ENCODE data around the gene CEP295NL.
"Not testable (repeated sequence)": the region's sequence is repeated elsewhere in the genome, so short reads cannot be mapped to it uniquely, and the experiment has no call there.

CEP295NL gene

DNA sequence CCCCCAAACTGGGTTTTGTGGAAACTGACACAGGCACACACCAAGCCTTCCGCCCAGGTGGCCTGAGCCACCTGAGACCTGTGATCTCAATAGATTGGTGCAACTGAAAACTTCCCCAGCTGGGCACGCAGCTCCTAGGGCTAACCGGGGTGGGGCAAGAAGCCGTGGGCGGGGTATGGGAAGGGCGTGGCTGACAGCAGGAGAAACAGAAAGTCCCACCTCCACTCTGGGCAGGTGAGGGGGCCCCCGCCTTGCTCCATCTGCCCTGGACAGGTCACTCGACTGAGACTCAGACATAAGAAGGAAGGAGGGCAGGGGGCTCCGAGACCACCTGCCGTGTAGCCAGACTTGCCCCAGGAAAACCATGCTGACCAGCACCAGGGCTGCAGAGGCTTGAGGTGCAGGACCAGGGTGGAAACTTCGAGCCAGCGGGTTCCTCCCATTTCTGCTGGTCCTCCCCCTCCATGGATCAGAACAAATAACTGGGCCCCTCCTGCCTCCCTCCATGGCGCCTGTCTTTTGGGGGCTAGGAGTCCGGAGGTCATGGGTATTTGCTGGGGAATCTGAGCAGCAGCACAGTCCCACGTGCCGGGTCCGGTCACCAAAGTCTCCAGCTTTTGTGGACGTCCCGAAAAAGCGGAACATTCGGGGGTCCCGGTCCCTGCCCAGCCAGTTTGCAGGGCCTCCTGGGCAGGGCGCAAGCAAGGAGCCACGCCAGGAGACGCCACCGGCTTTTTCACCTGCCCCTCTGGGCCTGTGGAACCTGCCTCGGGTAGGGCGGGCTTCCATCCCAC lies 20.9 kb upstream of the CEP295NL start:
- peaks cover 2% of the 10 kb centered on the region for H3K36me3 Mint-ChIP-seq (ENCODE audit: insufficient read depth)
- ATAC-seq (replicated peaks; ENCODE audit: extremely low read depth, poor library complexity, severe bottlenecking) = peak; percentile 53
- peak overlapping the region; percentile 71 for H3K4me3 Mint-ChIP-seq
- H3K9me3 Mint-ChIP-seq = no peaks in the 10 kb centered on the region
- peak in 1 of 2 donors; percentile 12 for DNase-seq (ENCODE audit: low spot score in 2 of 2)
- H3K27ac Mint-ChIP-seq (ENCODE audit: low read depth) = no peak overlapping the region
- H3K27me3 Mint-ChIP-seq = peaks cover 71% of the 10 kb centered on the region
- H3K4me1 Mint-ChIP-seq = peaks cover 5% of the 10 kb centered on the region

DNA sequence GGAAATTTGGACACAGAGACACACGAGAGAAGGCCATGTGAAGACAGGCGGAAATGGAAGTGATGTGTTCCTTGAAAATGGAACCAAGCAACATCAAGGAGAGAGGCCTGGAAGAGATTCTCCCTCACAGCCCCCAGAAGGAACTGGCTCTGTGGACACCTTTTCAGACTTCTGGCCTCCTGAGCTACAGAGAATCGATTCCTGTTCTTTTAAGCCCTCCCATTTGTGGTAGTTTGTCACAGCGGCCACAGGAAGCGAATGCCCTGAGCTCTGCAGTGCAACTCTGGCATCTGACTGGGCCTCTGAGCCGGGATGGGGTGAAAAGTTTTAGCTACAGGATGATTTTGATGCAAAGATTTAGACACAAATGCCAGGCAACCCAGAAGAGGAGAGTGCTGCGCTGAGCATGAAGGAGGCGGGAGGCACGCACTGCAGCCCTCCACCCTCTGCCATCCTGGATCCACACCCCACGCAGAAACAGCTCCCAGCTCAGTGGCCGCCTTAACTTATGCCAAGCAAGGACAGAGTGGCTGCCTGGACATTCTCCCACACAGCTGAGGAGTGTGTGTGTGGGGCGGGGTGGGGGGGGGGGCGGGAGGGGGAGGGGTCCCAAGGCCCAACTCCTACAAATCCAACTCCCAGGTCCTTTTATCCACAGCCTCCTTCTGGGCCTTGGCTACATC lies 20.0 kb upstream of the CEP295NL start:
- ATAC-seq (replicated peaks; ENCODE audit: extremely low read depth, poor library complexity, severe bottlenecking) = no peak
- Mint-ChIP-seq H3K9me3 (no peaks in the 10 kb centered on the region), H3K4me1 (peaks cover 5% of the 10 kb centered on the region), H3K36me3 (ENCODE audit: insufficient read depth) (peaks cover 2% of the 10 kb centered on the region), H3K27ac (ENCODE audit: low read depth) (no peak overlapping the region), H3K4me3 (peak overlapping the region; percentile 34), H3K27me3 (peaks cover 71% of the 10 kb centered on the region)
- DNase-seq (ENCODE audit: low spot score in 2 of 2) = no peak

DNA sequence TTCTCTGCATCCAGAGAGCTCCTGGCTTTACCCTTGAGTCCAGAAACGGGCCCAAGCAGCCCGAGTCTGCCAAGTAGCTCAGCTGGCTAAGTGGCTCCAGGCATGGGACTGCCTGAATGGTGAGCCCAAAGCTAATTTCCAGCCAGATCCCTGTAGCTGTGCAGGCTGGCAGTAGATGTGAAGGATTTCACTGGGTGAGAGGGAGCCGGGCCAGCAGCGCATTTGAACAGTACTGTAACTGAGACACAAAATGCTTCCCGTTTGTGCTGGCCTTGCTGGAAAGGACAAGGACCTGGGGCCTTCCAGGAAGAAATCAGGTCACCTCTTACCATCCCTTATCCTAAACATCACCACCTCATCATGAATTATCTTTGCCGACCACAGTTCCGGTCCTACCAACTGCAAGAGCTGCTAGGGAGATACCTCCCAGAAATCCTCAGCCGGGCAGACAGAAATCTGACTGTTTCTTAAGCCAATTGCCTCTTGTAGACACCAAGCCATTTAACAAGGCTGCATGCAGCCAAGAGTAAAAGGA lies 18.5 kb upstream of the CEP295NL start:
- peaks cover 72% of the 10 kb centered on the region for H3K27me3 Mint-ChIP-seq
- ATAC-seq (replicated peaks; ENCODE audit: extremely low read depth, poor library complexity, severe bottlenecking) (no peak), DNase-seq (ENCODE audit: low spot score in 2 of 2) (no peak)
- peaks cover 5% of the 10 kb centered on the region for H3K4me1 Mint-ChIP-seq
- no peak overlapping the region for H3K4me3 Mint-ChIP-seq
- no peaks in the 10 kb centered on the region for H3K9me3 Mint-ChIP-seq
- peaks cover 5% of the 10 kb centered on the region for H3K36me3 Mint-ChIP-seq (ENCODE audit: insufficient read depth)
- H3K27ac Mint-ChIP-seq (ENCODE audit: low read depth) = no peak overlapping the region

DNA sequence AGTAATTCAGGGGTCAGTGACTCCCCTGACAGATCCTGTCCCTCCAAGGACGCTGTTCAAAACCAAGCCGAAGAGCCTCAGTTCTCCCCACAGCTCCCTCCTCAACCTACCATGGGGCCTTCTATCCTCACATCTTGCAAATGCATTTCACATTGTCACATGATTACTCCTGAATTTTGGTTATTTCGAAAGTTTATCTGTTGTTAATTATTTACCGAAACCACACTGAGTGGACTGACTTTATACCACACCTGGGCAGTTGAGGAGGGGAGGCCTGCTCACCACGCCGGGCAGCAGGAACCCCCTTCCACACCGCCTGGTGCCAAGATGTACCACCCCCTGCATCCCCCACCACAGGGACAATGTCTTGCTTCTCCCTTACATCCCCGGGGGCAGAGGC lies 17.5 kb upstream of the CEP295NL start:
- Mint-ChIP-seq H3K4me1 (peaks cover 5% of the 10 kb centered on the region), H3K27ac (ENCODE audit: low read depth) (no peak overlapping the region), H3K36me3 (ENCODE audit: insufficient read depth) (peaks cover 5% of the 10 kb centered on the region), H3K4me3 (no peak overlapping the region), H3K27me3 (peaks cover 74% of the 10 kb centered on the region), H3K9me3 (no peaks in the 10 kb centered on the region)
- DNase-seq (ENCODE audit: low spot score in 2 of 2) (no peak), ATAC-seq (replicated peaks; ENCODE audit: extremely low read depth, poor library complexity, severe bottlenecking) (no peak)

DNA sequence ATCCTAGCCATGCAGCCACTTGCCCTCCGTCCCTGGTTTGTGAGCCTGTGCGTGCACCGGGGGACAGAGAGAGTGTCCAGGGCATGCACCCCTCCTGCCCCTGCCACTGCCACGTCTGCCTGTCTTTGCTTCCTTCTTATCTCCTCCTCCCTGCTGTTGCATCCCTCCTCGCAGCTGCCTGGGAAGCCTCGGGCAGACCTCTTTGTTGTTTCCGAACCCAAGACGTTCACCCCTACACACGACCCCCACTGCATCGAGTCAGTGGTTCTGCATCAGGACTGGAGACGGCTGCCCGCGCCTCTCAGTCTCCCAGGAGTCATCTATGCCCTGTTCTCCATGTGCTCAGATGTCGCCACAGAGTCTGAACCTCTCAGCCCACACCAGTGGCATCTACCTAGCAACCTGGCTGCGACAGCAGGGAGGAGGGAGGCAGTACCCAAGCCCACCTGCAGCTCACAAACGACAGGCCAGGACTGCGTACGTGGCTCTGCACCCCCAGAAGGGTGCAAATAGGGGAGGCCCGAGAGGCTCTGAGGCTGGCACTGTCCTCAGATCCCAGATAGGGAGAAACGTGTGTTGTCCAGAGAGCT lies 17.0 kb upstream of the CEP295NL start:
- H3K27ac Mint-ChIP-seq (ENCODE audit: low read depth) = no peak overlapping the region
- peaks cover 5% of the 10 kb centered on the region for H3K4me1 Mint-ChIP-seq
- no peaks in the 10 kb centered on the region for H3K9me3 Mint-ChIP-seq
- peaks cover 5% of the 10 kb centered on the region for H3K36me3 Mint-ChIP-seq (ENCODE audit: insufficient read depth)
- DNase-seq (ENCODE audit: low spot score in 2 of 2) (no peak), ATAC-seq (replicated peaks; ENCODE audit: extremely low read depth, poor library complexity, severe bottlenecking) (no peak)
- no peak overlapping the region for H3K4me3 Mint-ChIP-seq
- peaks cover 77% of the 10 kb centered on the region for H3K27me3 Mint-ChIP-seq

DNA sequence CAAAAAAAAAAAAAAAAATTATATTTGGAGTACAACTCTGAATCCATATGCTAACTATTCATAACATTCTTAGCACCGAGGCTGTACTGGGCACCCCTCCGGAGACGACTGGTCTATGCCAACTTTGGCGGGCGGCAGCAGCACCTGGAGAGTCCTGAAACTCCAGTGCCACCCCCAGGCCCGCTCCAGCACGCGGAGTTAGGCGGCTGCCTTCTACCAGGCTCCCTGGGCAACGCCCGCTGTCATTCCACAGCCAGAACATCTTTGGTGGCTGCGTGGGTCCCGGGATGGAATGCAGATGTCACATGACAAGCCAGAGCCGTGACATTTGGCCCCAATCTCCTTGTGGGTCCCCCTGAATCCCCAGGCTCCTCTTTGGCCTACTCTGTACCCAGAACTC lies 16.0 kb upstream of the CEP295NL start:
- Mint-ChIP-seq H3K36me3 (ENCODE audit: insufficient read depth) (peaks cover 5% of the 10 kb centered on the region), H3K9me3 (no peaks in the 10 kb centered on the region), H3K27me3 (peaks cover 76% of the 10 kb centered on the region), H3K4me3 (no peak overlapping the region), H3K27ac (ENCODE audit: low read depth) (no peak overlapping the region), H3K4me1 (peaks cover 5% of the 10 kb centered on the region)
- ATAC-seq (replicated peaks; ENCODE audit: extremely low read depth, poor library complexity, severe bottlenecking) = no peak
- no peak for DNase-seq (ENCODE audit: low spot score in 2 of 2)

DNA sequence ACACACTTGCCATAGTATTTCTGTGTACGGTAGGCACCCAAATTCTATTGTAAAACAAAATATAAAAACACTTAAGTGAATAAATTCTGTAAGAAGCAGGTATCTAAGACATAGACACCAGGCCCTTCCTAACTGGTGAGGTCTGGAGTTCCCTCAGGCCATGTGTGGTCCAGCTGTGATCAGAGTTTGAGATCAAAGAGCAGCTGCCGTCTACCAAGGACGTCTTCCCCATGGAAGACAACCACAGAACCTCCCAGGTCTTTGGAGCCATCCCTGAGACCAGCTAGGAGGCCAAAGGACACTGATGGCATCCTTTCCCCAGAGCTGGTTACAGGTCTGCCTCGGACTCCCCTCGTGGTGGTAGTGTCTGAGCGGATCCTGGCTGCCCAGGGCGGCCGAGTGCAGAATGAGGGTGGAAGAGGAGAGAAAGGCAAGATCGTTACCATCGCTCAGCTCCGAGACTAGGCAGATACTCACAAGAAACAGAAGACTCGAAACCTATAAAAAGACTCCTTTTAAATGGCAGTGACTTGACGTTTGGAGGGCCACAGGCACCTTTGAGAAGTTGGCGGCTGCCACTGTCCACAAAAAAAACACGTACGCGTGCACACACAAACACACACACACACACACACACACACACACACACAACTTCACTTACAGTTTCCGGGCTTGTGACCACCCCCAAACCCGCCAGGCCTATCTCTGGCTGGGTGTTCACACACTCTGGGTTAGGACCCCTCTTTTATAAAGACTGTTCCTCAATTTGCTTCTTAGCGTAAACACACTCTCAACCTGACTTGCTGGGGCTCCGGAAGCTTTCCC lies 14.7 kb upstream of the CEP295NL start:
- Mint-ChIP-seq H3K9me3 (no peaks in the 10 kb centered on the region), H3K36me3 (ENCODE audit: insufficient read depth) (peaks cover 5% of the 10 kb centered on the region), H3K27ac (ENCODE audit: low read depth) (no peak overlapping the region), H3K4me1 (no peaks in the 10 kb centered on the region), H3K4me3 (no peak overlapping the region), H3K27me3 (peaks cover 63% of the 10 kb centered on the region)
- DNase-seq (ENCODE audit: low spot score in 2 of 2) (no peak), ATAC-seq (replicated peaks; ENCODE audit: extremely low read depth, poor library complexity, severe bottlenecking) (no peak)

DNA sequence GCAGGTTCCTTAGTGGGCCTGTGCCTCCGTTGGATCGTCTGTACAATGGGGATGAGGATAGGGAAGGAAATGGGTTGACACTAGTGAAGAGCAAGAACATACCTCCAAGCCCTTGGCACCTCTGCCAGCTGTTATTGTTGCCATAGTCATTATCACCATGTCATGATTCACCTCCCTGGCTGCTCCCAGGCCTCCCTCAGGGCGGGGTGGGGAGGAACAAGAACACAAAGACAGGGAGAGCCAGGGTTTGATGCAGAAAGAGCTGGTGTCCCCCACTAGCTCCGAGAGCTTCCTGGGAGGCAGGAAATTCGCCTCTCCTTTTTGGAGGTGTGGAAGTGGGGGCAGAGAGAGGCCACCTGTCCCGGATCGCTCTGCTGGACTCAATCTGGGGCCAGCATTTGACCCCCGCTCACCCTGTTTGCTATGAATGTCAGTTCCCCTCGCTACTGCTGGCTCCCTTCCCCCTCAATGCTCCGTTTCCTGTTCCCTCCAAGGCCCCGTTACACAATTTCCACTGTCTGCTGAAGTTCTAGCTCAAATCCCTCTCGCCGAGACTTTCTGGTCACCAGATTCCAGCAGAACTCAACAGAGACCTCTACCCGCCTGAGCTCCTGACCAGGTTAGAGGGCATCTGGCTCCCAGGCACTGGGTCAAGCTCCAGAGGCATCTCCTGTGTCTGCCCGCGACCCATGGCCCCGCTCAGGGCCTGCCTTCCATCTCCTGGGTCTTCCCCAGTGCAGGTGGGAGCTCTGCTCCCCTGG lies 13.1 kb upstream of the CEP295NL start:
- Mint-ChIP-seq H3K4me1 (no peaks in the 10 kb centered on the region), H3K27me3 (peaks cover 53% of the 10 kb centered on the region), H3K36me3 (ENCODE audit: insufficient read depth) (peaks cover 5% of the 10 kb centered on the region), H3K4me3 (no peak overlapping the region), H3K9me3 (no peaks in the 10 kb centered on the region), H3K27ac (ENCODE audit: low read depth) (no peak overlapping the region)
- no peak for ATAC-seq (replicated peaks; ENCODE audit: extremely low read depth, poor library complexity, severe bottlenecking)
- DNase-seq (ENCODE audit: low spot score in 2 of 2) = no peak

DNA sequence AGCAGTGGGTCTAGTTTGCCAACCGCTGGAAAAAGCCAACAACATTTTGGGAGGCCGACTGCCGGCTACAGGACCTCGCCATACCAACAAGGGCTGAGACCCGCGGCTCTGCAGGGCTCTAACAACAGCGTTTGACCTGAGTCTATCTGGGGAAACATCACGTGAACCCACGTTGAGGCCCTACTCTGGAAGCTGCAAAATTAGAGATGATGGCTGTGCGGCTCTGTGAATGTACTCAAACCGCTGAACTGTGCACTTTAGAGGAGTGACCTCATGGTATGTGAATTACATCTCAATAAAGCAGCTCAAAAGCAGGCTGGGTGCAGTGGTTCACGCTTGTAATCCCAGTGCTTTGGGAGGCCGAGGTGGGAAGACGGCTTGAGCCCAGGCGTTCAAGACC lies 10.1 kb upstream of the CEP295NL start:
- DNase-seq (ENCODE audit: low spot score in 2 of 2) = no peak
- Mint-ChIP-seq H3K27ac (ENCODE audit: low read depth) (no peak overlapping the region), H3K36me3 (ENCODE audit: insufficient read depth) (peaks cover 5% of the 10 kb centered on the region), H3K27me3 (peaks cover 45% of the 10 kb centered on the region), H3K4me1 (no peaks in the 10 kb centered on the region), H3K4me3 (no peak overlapping the region), H3K9me3 (no peaks in the 10 kb centered on the region)
- ATAC-seq (replicated peaks; ENCODE audit: extremely low read depth, poor library complexity, severe bottlenecking) = no peak

DNA sequence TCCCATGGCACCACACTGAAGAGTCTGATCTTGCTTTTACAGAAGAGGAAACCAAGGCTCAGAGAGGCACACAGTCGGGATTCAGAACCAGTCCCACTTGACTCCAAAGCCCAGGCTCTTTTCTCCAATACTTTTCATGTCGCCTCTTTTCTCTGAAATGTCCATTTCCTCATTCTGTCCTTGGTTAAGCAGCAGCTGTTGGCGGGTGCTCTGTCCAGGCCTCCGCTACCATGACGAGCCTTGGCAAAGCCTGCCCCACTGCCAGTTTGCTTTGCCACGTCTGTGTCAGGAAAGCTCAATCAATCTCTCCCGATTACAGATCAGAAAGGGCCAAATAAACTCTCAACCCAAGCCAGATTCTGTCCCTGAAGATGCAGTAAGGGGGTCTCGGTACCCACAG lies 9.1 kb upstream of the CEP295NL start:
- Mint-ChIP-seq H3K4me3 (no peak overlapping the region), H3K27ac (ENCODE audit: low read depth) (no peak overlapping the region), H3K27me3 (peaks cover 35% of the 10 kb centered on the region), H3K4me1 (no peaks in the 10 kb centered on the region), H3K9me3 (no peaks in the 10 kb centered on the region), H3K36me3 (ENCODE audit: insufficient read depth) (peaks cover 3% of the 10 kb centered on the region)
- ATAC-seq (replicated peaks; ENCODE audit: extremely low read depth, poor library complexity, severe bottlenecking) = no peak
- DNase-seq (ENCODE audit: low spot score in 2 of 2) = no peak

DNA sequence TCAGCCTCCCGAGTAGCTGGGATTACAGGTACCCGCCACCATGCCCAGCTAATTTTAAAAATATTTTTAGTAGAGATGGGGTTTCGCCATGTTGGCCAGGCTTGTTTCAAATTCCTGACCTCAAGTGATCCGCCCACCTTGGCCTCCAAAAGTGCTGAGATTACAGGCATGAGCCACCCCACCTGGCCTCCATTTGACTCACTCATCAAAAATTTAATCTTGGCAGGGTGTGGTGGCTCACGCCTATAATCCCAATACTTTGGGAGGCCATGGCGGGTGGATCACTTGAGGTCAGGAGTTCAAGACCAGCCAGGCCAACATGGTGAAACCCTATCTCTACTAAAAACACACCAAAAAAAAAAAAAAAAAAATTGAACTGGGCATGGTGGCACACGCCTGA lies 8.5 kb upstream of the CEP295NL start:
- DNase-seq (ENCODE audit: low spot score in 2 of 2); ATAC-seq (replicated peaks; ENCODE audit: extremely low read depth, poor library complexity, severe bottlenecking); H3K9me3 Mint-ChIP-seq; H3K4me3 Mint-ChIP-seq; H3K27ac Mint-ChIP-seq (ENCODE audit: low read depth); H3K4me1 Mint-ChIP-seq; H3K36me3 Mint-ChIP-seq (ENCODE audit: insufficient read depth): not testable (repeated sequence)
- peaks cover 31% of the 10 kb centered on the region for H3K27me3 Mint-ChIP-seq

Measured in central memory CD8-positive, alpha-beta T cell (primary cell).